NCI-H2107 treated with DMSO at 0.1 percent for 48 hours (cell line): ENCODE results near the gene MRLN.
"Not testable (repeated sequence)": the region's sequence is repeated elsewhere in the genome, so short reads cannot be mapped to it uniquely, and the experiment has no call there.

Experiments
- DNase-seq: peaks from one replicate; lab custom pipeline; 2025; ENCODE audit not compliant: unreplicated experiment; lab: John Stamatoyannopoulos, UW

The MRLN gene

DNA sequence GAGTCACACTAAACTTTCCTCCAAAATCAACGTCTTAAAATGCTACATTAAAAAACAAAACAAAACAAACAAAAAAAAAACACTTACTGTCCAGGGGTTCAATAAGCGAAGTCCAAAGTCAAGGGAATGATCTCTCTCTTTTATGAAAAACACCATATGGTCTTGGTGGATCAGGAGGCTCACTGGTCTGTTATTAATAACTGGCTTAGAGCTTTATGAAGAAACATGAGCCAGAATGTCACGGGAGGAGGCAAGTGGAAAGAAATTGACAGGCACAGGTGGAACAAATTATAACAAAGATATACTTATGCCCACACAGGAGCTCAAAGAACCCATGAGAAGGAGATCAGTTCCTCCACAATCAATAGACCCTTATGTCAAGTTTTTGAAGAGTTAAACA is at the start of gene MRLN:
Gene MRLN (minus strand): TSS at position 189 of the 400 bp plus-strand sequence.
- DNase-seq = no peak

- no peak for DNase-seq
Measured at GRCh38 chr10:59801171-59801570, 47.9 kb upstream of the MRLN start.

DNA sequence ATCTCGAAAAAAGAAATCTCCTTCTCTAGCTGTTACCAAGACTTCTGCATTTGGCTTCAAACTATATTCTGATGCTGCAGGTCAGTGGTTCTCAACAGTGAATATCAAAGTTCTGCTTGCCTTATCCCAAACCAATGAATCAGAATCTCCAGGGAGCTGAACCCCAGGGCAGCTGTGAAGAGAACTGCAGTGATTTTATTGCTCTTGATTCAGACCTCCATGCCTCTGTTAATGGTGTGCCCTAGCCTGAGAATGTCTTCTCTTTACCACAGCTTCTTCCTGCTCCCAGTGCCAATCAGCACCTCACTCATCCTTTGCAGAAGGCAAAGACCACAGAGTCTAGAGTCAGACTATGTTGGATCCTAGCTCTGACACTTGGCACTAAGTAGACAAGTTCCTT is 46.2 kb upstream of the MRLN start:
- no peak for DNase-seq

DNA sequence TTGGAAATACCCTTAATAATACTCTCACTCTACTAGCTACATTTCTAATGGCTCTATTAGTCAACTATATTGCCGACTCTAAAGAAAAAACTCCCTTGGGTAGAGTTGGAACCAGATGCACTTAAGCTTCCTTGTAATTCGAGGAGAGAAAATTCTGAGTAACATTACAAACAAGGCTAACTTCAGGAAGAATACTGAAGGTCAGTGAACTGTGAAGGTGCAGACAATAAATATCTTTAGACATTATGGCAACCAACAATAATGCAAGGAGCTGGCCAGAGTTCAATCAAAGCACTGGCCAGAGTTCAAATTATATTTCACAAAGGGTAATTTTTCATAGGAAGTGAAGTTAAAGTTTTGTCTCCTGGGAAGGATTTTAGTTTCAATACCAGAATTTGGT is 40.7 kb upstream of the MRLN start:
- DNase-seq = no peak

DNA sequence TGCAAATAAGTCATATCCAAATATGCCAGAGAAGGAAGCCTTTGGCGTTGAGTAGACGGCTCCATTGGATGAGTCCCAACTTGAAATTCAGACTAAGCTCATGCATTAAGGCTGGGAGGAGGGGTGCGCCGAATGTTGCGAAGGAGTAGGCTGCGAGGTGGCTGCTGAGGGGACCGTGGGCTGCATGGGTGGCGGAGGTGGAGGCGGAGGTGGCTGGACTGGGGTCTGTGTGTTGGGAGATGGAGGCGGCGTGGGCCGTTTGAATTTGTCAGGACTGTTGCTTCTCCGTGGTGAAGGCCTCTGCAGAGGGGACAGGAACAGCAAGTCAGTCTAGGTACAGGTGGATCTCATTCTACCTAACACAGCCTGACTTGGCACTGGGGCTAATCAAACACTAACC is 39.6 kb upstream of the MRLN start:
- no peak for DNase-seq

- DNase-seq = no peak
Measured at GRCh38 chr10:59791601-59792000, 38.3 kb upstream of the MRLN start.

DNA sequence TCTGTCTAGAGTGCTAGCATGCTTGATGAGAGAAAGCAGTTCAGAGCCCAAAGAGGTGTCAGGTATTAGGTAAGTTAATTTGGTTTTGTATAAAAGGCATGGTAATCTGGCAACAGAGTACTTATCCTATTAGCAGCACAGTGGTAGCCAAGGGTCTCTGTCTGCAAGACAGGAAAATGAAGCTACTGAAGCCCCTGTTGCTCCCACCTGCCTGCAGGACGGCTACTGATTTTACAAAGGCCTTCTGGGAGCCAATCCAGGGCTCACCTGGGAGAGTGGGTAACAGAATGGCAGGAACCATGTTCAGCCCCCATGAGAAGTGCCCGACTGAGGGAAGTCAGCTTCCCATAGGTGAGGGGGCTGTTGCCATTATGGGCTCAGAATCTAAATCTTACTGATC is 36.8 kb upstream of the MRLN start:
- not testable (repeated sequence) for DNase-seq

GRCh38 chr10:59788914-59789313 is 35.7 kb upstream of the MRLN start:
- DNase-seq = not testable (repeated sequence)

GRCh38 chr10:59787032-59787431 is 33.8 kb upstream of the MRLN start:
- not testable (repeated sequence) for DNase-seq

- not testable (repeated sequence) for DNase-seq
Measured at GRCh38 chr10:59785476-59785875, 32.2 kb upstream of the MRLN start.

DNA sequence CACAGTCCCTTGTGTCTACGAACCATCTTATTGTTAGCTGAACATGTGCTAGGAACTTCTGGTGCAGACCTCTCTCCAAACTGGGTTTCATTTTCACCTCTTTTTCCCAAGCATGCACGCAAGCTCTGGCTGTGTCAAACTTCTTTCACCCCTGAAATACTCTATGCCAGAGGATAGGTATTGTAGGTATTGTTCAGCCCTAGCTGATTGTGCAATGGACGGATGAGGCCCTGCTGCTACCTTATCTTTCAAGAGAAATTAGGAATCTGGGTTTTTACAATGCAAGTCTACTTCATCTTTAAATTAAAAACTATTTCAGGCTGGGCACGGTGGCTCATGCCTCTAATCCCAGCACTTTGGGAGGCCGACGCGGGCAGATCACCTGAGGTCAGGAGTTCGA is 28.3 kb upstream of the MRLN start:
- DNase-seq = no peak

- no peak for DNase-seq
Measured at GRCh38 chr10:59779756-59780533, 26.7 kb upstream of the MRLN start.

DNA sequence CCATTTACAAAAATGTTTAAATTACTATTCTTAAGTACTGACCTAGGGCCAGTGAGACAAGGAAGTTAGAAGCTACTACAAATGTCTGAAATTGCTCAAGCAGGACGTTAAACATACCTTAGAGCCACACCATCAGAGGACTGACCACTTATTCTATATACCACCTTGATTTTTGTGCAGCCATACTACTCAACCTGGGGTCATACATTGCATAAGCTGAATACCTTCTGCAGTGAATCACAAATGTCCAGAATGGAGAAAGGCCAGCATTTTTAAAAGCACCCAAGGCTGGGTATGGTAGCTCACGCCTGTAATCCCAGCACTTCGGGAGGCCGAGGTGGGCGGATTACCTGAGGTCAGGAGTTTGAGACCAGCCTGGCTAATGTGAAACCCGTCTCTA is 21.2 kb upstream of the MRLN start:
- DNase-seq = no peak

GRCh38 chr10:59773088-59773487 is 19.8 kb upstream of the MRLN start:
- no peak for DNase-seq

DNA sequence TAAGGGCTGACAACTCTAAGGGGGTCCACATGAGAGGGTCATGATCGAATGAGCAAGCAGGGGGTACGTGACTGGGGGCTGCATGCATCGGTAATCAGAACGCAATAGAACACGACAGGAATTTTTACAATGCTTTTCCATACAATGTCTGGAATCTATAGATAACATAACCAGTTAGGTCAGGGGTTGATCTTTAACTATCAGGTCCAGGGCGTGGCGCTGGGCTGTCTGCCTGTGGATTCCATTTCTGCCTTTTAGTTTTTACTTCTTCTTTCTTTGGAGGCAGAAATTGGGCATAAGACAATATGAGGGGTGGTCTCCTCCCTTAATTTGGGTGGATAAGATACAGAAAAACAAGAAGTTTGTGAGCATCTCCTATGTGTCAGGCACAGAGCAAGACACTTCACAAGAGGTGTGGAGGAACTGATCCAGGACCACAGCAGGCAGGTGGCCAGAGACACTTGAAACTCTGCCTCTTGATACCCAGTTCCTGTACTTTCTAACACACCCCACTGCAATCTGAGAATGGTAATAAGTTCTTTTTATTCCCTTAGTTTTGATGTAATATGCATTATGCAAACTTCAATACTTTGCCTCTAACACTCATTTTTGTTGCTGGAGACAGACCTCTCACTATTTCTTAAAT is 18.0 kb upstream of the MRLN start:
- no peak for DNase-seq

DNA sequence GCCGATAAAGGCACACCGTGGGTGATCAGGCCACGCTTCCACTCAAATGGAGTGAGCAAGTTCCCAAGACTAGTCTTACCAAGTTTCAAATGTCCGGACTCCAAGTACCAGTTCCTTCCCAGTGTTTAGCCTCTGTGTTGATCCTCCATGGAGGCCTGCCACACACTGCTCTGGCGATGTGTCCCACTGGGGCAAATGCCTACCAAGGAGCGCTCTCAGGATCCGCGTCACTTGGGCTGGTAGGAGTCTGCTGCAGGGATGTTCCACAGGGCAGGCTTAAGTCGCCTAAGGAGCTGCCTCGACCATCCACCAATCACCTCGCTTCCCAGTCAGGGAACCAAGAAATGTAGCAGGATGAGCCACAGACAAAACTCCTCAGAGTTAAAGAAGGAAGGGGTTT is 17.4 kb upstream of the MRLN start:
- no peak for DNase-seq

GRCh38 chr10:59762505-59762904 is 9.2 kb upstream of the MRLN start:
- DNase-seq = no peak

DNA sequence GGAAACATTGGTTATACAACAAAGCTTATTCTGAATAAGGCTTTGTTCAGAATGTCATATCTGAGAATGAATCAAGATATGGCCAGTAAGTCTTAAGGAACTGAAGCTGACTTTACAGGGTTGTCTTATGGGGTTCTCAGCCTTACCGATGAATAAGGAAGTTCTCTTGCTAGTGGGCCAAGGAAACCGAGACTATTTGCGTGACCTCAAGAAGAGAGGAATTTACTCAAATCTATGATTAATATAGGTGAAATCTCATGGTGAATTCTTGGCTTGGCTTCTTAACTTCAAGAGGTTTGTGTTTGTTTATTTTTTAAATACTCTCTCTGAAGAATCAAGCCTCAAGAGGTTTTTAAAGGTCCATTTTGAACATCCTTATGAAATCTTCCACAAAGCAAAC is 4.7 kb upstream of the MRLN start:
- no peak for DNase-seq

GRCh38 chr10:59754951-59755350 is 1.7 kb upstream of the MRLN start:
- no peak for DNase-seq

GRCh38 chr10:59752278-59752940 is 846 bp downstream of the MRLN start:
- DNase-seq = no peak

- no peak for DNase-seq
Measured at GRCh38 chr10:59750155-59750945, 2.9 kb downstream of the MRLN start.
